T-helper 1 cell treated with Interleukin-12 subunit alpha and Interleukin-12 subunit beta and Interleukin-4 antibody, amounts not matched to agents 30 μg/mL and 1 μg/mL, for 36 hours (primary cell): ENCODE results near the gene ANXA2R.
"Not testable (repeated sequence)": the region's sequence is repeated elsewhere in the genome, so short reads cannot be mapped to it uniquely, and the experiment has no call there.

Experiments
- H3K27ac Mint-ChIP-seq: one replicate; pipeline ENCODE4 v1.8.0; 2021; ENCODE audit warnings: mild to moderate bottlenecking, mixed read lengths
- H3K27me3 Mint-ChIP-seq: one replicate; pipeline ENCODE4 v1.8.0; 2021; ENCODE audit warnings: low read depth, mixed read lengths
- H3K36me3 Mint-ChIP-seq: one replicate; pipeline ENCODE4 v1.8.0; 2021; ENCODE audit warnings: low read depth, mixed read lengths
- H3K4me1 Mint-ChIP-seq: one replicate; pipeline ENCODE4 v1.8.0; 2021; ENCODE audit warnings: low read depth, mixed read lengths
- H3K4me3 Mint-ChIP-seq: one replicate; pipeline ENCODE4 v1.8.0; 2021; ENCODE audit warnings: mild to moderate bottlenecking, moderate library complexity, mixed read lengths
- H3K9me3 Mint-ChIP-seq: one replicate; pipeline ENCODE4 v1.8.0; 2021; ENCODE audit warnings: mixed read lengths

Gene ANXA2R

DNA sequence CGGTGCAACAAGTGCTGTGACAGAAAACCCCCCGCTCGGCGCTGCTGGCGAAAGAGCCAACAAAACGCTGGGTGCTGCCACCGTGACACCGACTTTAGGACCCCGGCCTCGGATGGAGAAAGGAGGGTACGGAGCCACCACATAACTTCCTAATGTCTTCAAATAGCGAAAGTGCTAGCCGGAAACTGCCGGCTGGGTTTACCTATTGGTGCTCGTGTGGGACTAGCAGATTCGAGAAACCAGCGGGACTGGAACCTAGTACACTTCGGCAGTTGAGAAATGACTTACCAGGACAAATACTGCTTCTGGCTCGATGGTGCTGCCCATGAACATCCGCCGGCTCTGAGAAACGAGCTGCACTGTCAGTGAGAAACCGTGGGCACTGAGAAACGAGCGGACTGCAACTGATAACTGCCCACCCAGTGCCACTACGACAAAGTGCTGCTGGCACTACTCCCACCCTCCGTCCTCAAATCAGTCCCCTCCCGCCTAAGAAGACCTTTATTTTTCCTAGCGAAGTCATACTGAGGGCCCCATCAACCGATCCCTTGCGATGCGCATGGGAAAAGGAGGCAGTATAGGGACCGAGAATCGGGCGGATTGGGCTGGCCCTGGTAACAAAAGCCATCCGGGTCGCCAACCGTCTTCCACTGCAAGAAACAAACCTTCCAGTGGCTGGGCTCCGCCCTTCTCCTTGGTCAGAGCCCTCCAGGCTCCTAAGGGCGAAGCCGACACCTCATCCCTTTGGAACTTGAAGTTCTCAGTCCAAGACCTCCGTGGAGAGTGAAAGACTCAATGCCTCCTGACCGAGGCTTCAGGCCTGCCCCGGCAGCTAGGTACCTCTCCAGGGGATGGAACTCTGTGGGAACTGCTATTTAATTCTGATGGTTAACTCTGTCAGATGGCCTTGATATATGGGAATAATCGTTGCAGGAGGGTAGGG is 27.0 kb upstream of the ANXA2R start:
- H3K4me1 Mint-ChIP-seq, result peaks cover 32% of the 10 kb centered on the region
- peak overlapping the region; percentile 99 for H3K27ac Mint-ChIP-seq
- H3K36me3 Mint-ChIP-seq, result peaks cover 27% of the 10 kb centered on the region
- peak overlapping the region; percentile 96 for H3K4me3 Mint-ChIP-seq
- no peaks in the 10 kb centered on the region for H3K9me3 Mint-ChIP-seq
- H3K27me3 Mint-ChIP-seq, result no peaks in the 10 kb centered on the region

DNA sequence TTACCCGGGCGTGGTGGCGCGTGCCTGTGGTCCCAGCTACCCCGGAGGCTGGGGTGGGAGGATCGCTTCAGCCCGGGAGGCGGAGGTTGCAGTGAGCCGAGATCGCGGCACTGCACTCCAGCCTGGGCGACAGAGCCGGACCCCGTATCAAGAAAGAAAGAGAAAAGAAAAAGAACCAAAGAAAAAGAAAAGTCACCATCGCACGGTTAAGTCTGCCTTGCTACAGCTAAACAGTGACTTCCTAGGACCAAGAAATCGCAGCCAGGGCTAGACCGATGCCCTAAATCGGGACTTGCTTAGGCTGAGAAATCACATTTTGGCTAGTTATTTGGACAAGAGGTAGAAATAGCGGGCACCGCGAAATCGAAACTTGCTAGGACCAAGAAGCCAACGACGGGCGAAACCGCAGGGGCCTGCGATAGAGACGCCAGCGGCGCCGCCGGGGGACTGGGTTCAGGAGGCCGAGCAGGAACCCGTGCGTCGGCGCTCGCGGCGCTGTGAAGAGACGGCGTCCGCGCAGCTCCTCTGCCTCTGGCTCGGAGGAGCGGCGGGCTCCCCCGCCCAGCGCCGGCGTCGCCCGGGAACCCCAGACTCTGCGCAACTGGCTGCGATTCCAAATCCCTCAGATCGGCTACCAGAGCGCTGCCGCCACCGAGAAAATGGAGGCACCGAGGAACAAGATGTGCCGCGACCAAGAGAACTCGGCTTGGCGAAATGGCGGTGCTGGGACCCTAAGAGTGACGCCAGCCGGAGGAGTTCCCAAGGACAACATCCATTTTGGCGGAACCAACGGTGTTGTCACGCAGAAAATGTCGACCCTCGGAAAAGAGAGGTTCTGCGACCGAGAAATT is 26.1 kb upstream of the ANXA2R start:
- Mint-ChIP-seq H3K9me3 (no peaks in the 10 kb centered on the region), H3K27me3 (no peaks in the 10 kb centered on the region), H3K36me3 (peaks cover 27% of the 10 kb centered on the region), H3K4me1 (peaks cover 32% of the 10 kb centered on the region), H3K27ac (peak overlapping the region; percentile 99), H3K4me3 (peak overlapping the region; percentile 96)

DNA sequence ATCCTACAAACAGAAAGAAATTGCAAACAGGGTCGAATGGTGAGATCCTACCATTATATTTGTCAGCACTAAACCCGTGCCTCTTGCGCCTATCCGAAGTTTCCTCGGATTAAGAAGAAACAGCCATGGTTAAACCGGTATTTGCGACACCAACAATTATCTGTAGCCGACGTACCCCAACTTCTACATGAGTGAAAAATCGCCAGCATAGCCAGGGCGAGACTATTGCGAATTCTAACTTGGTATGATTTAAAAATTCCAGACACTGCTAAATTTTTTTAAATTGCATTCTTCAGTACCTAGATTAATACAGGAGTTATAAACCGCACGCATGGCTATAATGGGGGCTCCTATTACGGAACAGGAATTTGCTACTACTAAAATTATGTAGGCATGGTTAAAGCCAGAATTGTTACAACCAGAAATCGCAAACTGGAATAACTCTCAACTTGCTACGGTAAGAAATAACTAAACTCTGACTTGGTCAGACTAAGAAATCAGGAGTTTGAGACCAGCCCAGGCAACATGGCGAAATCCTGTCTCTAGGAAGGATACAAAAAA is 25.3 kb upstream of the ANXA2R start:
- no peaks in the 10 kb centered on the region for H3K9me3 Mint-ChIP-seq
- H3K4me1 Mint-ChIP-seq, result peaks cover 30% of the 10 kb centered on the region
- peaks cover 21% of the 10 kb centered on the region for H3K36me3 Mint-ChIP-seq
- H3K27ac Mint-ChIP-seq, result peak overlapping the region; percentile 99
- peak overlapping the region; percentile 96 for H3K4me3 Mint-ChIP-seq
- H3K27me3 Mint-ChIP-seq, result no peaks in the 10 kb centered on the region

DNA sequence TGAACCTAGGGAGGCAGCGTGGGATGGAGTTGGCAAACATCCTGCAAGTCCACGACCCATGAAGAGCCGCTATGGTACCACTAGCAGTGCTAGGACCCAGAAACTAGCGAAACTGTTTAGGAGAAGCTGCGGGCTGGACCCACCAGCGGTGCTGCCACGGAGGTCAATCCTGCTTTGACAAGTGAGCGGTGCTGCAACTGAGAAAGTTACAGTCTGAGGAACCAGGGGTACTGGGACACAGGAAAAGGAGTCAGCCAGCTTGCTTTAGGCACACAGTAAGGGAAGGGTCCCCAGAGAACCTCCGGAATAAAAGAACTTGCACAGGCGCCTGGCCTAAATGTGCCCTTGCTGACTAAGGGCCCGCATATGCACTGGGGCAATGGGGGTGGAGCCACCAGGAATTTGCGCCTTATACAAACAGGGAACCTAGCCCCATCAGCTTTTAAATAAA is 23.6 kb upstream of the ANXA2R start:
- peaks cover 3% of the 10 kb centered on the region for H3K27me3 Mint-ChIP-seq
- H3K36me3 Mint-ChIP-seq, result peaks cover 22% of the 10 kb centered on the region
- peaks cover 22% of the 10 kb centered on the region for H3K4me1 Mint-ChIP-seq
- peak overlapping the region; percentile 29 for H3K27ac Mint-ChIP-seq
- H3K9me3 Mint-ChIP-seq, result peaks cover 7% of the 10 kb centered on the region
- peak overlapping the region; percentile 17 for H3K4me3 Mint-ChIP-seq

DNA sequence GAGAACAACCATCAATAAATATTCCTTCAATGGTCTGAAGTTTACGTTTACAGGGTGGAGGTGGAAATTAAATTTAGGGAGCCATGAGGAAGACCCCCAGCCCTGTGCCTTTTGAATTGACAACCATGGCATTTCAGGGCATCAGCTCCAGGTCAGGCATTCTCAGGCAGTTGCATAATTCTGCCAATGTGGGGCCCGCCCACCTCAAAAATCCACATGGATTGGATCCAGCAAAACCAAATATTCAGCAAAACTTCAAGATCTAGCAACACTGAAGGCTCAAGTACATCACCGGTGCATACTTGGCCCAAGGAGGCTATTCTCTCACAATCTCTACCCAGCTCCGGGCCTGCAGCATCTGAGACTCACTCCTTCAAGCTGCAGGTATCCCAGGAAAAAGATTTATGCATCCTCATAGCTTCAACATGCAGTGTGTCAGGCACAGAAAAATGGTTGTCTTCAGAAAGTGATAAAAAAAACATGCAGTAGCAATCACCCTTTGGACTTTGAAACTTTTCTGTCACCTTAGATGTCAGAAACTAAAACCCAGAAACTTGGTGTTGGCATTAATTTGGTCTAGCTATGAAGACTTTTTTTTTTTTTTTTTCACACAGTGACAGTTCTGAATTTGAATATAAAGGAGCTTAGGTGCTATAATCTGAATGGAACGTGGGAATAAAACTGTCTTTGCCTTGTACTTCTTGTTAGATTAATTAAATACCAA is 21.4 kb upstream of the ANXA2R start:
- Mint-ChIP-seq H3K27ac (no peak overlapping the region), H3K4me3 (no peak overlapping the region), H3K27me3 (peaks cover 3% of the 10 kb centered on the region), H3K36me3 (peaks cover 8% of the 10 kb centered on the region), H3K9me3 (peaks cover 11% of the 10 kb centered on the region), H3K4me1 (peaks cover 8% of the 10 kb centered on the region)

DNA sequence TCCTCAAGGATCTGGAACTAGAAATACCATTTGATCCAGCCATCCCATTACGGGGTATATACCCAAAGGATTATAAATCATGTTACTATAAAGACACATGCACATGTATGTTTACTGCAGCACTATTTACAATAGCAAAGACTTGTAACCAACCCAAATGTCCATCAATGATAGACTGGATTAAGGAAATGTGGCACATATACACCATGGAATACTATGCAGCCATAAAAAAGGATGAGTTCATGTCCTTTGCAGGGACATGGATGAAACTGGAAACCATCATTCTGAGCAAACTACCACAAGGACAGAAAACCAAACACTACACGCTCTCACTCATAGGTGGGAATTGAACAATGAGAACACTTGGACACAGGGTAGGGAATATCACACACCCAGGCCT is 19.9 kb upstream of the ANXA2R start:
- peaks cover 19% of the 10 kb centered on the region for H3K36me3 Mint-ChIP-seq
- H3K4me3 Mint-ChIP-seq, H3K4me1 Mint-ChIP-seq, H3K27ac Mint-ChIP-seq: not testable (repeated sequence)
- peaks cover 15% of the 10 kb centered on the region for H3K27me3 Mint-ChIP-seq
- peaks cover 22% of the 10 kb centered on the region for H3K9me3 Mint-ChIP-seq

DNA sequence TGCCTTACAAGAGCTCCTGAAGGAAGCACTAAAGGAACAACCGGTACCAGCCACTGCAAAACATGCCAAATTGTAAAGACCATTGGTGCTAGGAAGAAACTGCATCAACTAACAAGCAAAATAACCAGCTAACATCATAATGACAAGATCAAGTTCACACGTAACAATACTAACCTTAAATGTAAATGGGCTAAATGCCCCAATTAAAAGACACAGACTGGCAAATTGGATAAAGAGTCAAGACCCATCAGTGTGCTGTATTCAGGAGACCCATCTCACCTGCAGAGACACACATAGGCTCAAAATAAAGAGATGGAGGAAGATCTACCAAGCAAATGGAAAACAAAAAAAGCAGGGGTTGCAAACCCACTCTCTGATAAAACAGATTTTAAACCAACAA is 15.0 kb upstream of the ANXA2R start:
- Mint-ChIP-seq H3K9me3 (peaks cover 27% of the 10 kb centered on the region), H3K27me3 (peaks cover 17% of the 10 kb centered on the region), H3K36me3 (peaks cover 21% of the 10 kb centered on the region)
- not testable (repeated sequence) for H3K4me3 Mint-ChIP-seq, H3K4me1 Mint-ChIP-seq, H3K27ac Mint-ChIP-seq

DNA sequence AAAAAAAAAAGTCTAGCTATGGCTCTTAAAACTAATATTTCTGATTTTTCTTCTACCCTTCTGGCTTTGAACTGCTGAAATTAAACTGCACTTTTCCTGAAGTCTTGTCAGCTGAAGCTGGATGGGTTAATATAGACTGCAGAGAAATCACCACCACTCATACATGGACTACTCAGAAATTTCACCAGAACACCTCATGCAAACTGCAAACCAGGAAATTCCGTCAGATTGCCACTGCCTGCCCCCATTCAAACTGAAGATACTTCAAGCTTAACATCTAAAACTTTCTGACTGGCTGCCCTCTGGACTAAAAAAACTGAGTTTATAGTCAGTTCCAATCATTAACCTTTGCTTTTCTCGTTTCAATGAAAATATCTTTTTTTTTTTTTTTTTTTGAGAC is 11.6 kb upstream of the ANXA2R start:
- Mint-ChIP-seq H3K27me3 (peaks cover 14% of the 10 kb centered on the region), H3K27ac (no peak overlapping the region), H3K4me1 (no peaks in the 10 kb centered on the region), H3K9me3 (peaks cover 21% of the 10 kb centered on the region), H3K36me3 (peaks cover 18% of the 10 kb centered on the region), H3K4me3 (no peak overlapping the region)

DNA sequence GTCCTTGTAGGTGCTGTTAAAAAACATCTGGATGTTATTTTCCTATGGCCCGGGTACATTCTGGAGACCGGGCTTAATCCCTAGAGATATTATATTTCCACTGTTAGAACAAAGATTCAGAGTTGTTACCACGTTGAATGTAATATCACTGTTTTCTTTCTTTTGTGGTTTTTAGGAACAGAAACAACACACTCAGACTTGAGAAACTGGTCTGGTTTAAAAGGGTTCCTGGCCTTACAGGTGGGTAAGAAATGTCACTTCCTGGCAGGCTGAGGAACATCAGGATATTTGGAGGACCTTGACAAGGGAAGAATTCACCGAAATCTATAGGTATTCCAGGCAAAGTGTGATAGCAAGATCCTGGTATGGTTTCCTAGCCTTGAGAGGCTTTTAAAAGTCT is 10.3 kb upstream of the ANXA2R start:
- H3K9me3 Mint-ChIP-seq, result peaks cover 12% of the 10 kb centered on the region
- H3K4me3 Mint-ChIP-seq, result no peak overlapping the region
- H3K36me3 Mint-ChIP-seq, result peaks cover 12% of the 10 kb centered on the region
- H3K27ac Mint-ChIP-seq, result no peak overlapping the region
- peaks cover 5% of the 10 kb centered on the region for H3K27me3 Mint-ChIP-seq
- H3K4me1 Mint-ChIP-seq, result peaks cover 3% of the 10 kb centered on the region

DNA sequence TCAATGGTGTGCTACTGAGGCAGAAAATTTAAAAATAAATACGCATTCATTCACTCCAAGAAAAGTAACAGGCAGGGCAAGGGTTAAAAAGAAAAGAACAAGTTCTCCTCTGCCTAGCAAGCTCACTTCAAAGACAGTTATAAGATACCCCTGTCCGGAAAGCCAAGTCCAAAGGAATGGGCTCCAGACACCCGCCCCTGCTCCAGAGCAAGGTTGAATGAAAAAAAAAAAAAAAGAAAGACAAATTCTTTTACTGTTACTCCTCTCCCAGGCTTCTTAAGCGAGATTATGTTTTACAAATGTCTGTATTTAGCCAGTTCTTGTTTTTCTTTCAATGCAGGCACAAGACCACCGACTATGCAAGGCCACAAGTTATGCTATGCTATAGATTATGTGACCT is 9.1 kb upstream of the ANXA2R start:
- H3K27me3 Mint-ChIP-seq, result no peaks in the 10 kb centered on the region
- peaks cover 11% of the 10 kb centered on the region for H3K36me3 Mint-ChIP-seq
- peaks cover 5% of the 10 kb centered on the region for H3K4me1 Mint-ChIP-seq
- H3K4me3 Mint-ChIP-seq, result no peak overlapping the region
- H3K9me3 Mint-ChIP-seq, result peaks cover 5% of the 10 kb centered on the region
- H3K27ac Mint-ChIP-seq, result no peak overlapping the region

DNA sequence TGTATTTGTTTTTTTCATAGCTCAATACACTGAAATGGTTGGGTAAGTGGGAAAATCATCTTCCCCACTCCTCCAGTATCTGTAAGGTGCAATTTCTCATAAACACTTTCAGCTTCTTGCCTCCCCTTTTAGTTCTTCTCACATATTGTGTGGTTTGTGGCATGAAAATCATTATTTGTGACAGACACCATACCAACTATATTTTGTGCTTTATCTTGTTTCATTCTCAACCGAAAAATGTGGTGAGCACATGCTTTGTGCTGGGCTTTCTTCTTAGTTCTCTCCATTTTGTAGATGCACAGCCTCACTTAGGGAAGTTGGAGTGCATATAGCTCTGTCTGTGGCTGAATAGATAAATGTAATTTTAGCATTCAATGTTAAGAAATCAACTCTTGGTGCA is 6.4 kb upstream of the ANXA2R start:
- H3K9me3 Mint-ChIP-seq, result no peaks in the 10 kb centered on the region
- H3K4me1 Mint-ChIP-seq, result peaks cover 19% of the 10 kb centered on the region
- H3K27me3 Mint-ChIP-seq, result no peaks in the 10 kb centered on the region
- H3K27ac Mint-ChIP-seq, result no peak overlapping the region
- H3K4me3 Mint-ChIP-seq, result no peak overlapping the region
- H3K36me3 Mint-ChIP-seq, result peaks cover 10% of the 10 kb centered on the region

DNA sequence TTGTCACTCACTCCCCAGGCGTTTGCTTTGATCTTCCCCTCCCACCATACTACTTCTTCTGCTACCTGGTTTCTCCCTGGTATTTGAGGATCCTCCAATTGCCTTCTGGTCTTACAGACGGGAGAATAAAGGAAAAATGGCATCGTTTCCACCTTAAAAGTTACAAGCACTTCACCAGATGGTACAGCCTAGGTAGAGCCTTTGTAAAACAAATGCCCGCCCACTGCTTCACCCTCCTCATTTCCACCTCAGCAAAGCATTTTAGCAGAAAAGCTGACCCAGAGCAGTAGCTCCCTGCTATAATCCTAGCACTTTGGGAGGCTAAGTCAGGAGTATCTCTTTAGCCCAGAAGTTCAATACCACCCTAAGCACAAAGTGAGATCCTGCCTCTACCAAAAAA is 5.1 kb upstream of the ANXA2R start:
- no peaks in the 10 kb centered on the region for H3K9me3 Mint-ChIP-seq
- H3K4me1 Mint-ChIP-seq, result peaks cover 23% of the 10 kb centered on the region
- no peak overlapping the region for H3K4me3 Mint-ChIP-seq
- H3K27ac Mint-ChIP-seq, result no peak overlapping the region
- H3K36me3 Mint-ChIP-seq, result peaks cover 10% of the 10 kb centered on the region
- H3K27me3 Mint-ChIP-seq, result no peaks in the 10 kb centered on the region

DNA sequence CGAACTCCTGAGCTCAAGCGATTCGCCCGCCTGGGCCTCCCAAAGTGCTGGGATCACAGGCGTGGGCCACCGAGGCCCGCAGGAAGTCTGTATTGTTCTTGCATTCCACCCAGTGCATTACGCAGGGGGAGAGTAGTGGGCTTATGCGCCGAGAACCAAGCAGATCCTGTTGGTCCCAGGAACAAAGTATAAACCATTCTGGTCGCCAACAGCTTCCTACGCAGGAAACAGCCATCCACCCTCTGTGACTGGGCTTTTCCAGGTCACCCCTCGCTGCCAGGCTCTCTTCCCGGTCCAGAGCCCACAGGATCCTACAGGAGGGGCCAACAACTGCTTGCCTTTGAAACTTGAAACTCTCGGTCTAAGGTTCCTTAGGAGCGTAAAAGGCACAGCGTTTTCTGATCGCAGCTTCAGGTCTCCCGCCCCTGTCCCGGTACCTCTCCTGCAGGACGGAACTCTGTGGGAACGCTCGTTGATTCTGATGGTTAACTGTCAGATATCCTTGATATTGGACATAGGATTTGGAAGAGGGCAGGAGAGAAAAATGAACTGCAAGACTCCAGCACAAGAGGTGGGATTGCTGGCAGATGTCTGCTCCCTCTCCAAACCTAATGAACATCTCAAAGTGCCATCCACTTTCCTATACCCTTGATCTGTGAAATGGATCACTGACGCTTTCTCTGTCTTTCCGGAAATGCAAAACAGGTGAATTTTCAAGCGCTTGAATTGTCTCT is 4.2 kb upstream of the ANXA2R start:
- Mint-ChIP-seq H3K4me1 (peaks cover 26% of the 10 kb centered on the region), H3K9me3 (no peaks in the 10 kb centered on the region), H3K36me3 (peaks cover 10% of the 10 kb centered on the region), H3K4me3 (no peak overlapping the region), H3K27ac (no peak overlapping the region), H3K27me3 (no peaks in the 10 kb centered on the region)
